Measurements from ENCODE around the gene C5. TPM values are rescaled to one million over a fixed set of nuclear protein-coding genes. Genes with fewer than 3 reads are reported as not detected.

C5 gene
- total and polyA plus RNA-seq, 9 of the 15 experiments (the other 6 are each of a cell fraction or from before 2014, with no cell fraction given) = 0.08 to 0.91 (median 0.42) TPM

DNA sequence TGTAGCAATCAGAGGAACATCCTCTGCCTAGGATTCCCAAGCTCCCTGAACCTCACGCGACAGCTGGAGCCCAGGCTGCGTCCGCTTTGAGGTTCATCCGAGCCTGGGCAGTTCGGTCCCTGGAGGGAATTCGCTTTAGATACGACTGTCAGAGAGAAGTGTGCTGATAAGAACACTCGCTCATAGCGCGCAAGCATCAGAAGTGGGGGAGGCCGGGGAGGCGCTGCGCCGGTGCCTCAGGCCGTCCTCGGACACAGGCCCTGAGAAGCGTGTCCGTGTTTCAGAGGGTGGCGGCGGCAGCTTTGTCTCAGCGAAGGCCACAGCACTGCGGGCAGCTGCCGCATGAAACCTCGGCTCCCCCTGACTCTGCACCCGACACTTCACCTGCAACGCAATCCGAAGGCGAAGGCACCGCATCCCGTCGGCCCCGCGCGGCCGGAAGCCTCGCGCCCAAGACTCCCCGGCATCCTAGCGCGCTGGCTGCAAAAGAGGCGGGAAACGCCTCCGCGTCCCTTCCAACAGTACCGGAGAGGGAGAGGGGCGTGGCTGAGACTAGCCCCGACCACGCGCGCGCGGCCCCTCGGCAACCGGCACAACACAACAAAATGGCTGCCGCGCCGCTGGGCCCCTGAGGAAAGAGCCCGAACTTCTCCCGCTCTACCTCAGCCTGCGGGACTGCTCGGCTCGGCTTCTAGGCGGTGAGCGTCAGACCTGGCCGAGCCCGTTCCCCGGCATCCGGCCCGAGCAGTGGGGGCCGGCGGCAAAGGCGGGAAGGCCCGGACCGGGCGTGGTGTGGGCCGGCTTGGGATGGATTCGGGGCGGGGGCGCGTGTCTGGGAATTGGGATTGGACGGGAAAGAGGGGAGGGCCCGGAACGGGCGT lies 24.5 kb upstream of the C5 start, which contains the start of gene CNTRL (continued):
- TF ChIP-seq, protein P1, sequence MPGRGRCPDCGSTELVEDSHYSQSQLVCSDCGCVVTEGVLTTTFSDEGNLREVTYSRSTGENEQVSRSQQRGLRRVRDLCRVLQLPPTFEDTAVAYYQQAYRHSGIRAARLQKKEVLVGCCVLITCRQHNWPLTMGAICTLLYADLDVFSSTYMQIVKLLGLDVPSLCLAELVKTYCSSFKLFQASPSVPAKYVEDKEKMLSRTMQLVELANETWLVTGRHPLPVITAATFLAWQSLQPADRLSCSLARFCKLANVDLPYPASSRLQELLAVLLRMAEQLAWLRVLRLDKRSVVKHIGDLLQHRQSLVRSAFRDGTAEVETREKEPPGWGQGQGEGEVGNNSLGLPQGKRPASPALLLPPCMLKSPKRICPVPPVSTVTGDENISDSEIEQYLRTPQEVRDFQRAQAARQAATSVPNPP (IDR thresholded peaks at IDR 0.05; ENCODE audit: borderline replicate concordance, insufficient read depth, insufficient read length) = no peak
- TF ChIP-seq STAG1 (CRISPR knock-in tag; IDR thresholded peaks at IDR 0.05; ENCODE audit: borderline replicate concordance) = no peak
- no peak for TF ChIP-seq MYNN (IDR thresholded peaks at IDR 0.05)
- TF ChIP-seq MYNN (CRISPR knock-in tag; IDR thresholded peaks at IDR 0.05) = no peak
- no peak for TF ChIP-seq POU5F1 (IDR thresholded peaks at IDR 0.05; ENCODE audit: borderline replicate concordance, low read depth, low read length, partially characterized antibody)
- no peak for TF ChIP-seq ZNF41 (CRISPR knock-in tag; conservative IDR thresholded peaks at IDR 0.05)
- TF ChIP-seq CC2D1A (IDR thresholded peaks at IDR 0.05) = peak; percentile 11; the same call in 1 of the 2 replicates
- TF ChIP-seq, protein P2, sequence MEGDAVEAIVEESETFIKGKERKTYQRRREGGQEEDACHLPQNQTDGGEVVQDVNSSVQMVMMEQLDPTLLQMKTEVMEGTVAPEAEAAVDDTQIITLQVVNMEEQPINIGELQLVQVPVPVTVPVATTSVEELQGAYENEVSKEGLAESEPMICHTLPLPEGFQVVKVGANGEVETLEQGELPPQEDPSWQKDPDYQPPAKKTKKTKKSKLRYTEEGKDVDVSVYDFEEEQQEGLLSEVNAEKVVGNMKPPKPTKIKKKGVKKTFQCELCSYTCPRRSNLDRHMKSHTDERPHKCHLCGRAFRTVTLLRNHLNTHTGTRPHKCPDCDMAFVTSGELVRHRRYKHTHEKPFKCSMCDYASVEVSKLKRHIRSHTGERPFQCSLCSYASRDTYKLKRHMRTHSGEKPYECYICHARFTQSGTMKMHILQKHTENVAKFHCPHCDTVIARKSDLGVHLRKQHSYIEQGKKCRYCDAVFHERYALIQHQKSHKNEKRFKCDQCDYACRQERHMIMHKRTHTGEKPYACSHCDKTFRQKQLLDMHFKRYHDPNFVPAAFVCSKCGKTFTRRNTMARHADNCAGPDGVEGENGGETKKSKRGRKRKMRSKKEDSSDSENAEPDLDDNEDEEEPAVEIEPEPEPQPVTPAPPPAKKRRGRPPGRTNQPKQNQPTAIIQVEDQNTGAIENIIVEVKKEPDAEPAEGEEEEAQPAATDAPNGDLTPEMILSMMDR (IDR thresholded peaks at IDR 0.05 in 2 of 3, conservative IDR thresholded peaks at IDR 0.05 in 1 of 3; ENCODE audit: insufficient read depth in 2 of 3, low read depth in 1 of 3, low read length in 3 of 3) = no peak
- TF ChIP-seq, protein P3, sequence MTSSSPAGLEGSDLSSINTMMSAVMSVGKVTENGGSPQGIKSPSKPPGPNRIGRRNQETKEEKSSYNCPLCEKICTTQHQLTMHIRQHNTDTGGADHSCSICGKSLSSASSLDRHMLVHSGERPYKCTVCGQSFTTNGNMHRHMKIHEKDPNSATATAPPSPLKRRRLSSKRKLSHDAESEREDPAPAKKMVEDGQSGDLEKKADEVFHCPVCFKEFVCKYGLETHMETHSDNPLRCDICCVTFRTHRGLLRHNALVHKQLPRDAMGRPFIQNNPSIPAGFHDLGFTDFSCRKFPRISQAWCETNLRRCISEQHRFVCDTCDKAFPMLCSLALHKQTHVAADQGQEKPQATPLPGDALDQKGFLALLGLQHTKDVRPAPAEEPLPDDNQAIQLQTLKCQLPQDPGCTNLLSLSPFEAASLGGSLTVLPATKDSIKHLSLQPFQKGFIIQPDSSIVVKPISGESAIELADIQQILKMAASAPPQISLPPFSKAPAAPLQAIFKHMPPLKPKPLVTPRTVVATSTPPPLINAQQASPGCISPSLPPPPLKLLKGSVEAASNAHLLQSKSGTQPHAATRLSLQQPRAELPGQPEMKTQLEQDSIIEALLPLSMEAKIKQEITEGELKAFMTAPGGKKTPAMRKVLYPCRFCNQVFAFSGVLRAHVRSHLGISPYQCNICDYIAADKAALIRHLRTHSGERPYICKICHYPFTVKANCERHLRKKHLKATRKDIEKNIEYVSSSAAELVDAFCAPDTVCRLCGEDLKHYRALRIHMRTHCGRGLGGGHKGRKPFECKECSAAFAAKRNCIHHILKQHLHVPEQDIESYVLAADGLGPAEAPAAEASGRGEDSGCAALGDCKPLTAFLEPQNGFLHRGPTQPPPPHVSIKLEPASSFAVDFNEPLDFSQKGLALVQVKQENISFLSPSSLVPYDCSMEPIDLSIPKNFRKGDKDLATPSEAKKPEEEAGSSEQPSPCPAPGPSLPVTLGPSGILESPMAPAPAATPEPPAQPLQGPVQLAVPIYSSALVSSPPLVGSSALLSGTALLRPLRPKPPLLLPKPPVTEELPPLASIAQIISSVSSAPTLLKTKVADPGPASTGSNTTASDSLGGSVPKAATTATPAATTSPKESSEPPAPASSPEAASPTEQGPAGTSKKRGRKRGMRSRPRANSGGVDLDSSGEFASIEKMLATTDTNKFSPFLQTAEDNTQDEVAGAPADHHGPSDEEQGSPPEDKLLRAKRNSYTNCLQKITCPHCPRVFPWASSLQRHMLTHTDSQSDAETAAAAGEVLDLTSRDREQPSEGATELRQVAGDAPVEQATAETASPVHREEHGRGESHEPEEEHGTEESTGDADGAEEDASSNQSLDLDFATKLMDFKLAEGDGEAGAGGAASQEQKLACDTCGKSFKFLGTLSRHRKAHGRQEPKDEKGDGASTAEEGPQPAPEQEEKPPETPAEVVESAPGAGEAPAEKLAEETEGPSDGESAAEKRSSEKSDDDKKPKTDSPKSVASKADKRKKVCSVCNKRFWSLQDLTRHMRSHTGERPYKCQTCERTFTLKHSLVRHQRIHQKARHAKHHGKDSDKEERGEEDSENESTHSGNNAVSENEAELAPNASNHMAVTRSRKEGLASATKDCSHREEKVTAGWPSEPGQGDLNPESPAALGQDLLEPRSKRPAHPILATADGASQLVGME (CRISPR knock-in tag; IDR thresholded peaks at IDR 0.05) = 0 out of 2 replicates have a peak, but pooled peaks have one; percentile 59
- TF ChIP-seq, protein P4, sequence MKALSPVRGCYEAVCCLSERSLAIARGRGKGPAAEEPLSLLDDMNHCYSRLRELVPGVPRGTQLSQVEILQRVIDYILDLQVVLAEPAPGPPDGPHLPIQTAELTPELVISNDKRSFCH (CRISPR knock-in tag; IDR thresholded peaks at IDR 0.05) = no peak
- TF ChIP-seq, protein P4 (tag; IDR thresholded peaks at IDR 0.05) = peak; percentile 96
- peak; percentile 31; the same call in 1 of the 2 replicates for TF ChIP-seq DPF2 (IDR thresholded peaks at IDR 0.05)
- TF ChIP-seq, protein P5, sequence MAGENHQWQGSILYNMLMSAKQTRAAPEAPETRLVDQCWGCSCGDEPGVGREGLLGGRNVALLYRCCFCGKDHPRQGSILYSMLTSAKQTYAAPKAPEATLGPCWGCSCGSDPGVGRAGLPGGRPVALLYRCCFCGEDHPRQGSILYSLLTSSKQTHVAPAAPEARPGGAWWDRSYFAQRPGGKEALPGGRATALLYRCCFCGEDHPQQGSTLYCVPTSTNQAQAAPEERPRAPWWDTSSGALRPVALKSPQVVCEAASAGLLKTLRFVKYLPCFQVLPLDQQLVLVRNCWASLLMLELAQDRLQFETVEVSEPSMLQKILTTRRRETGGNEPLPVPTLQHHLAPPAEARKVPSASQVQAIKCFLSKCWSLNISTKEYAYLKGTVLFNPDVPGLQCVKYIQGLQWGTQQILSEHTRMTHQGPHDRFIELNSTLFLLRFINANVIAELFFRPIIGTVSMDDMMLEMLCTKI (IDR thresholded peaks at IDR 0.05; ENCODE audit: partially characterized antibody) = no peak
- TF ChIP-seq ZZZ3 (IDR thresholded peaks at IDR 0.05) = no peak; the same call in 1 of the 2 replicates
- no peak for TF ChIP-seq MYBL2 (IDR thresholded peaks at IDR 0.05; ENCODE audit: low read depth)
- TF ChIP-seq MYBL2 (CRISPR knock-in tag; IDR thresholded peaks at IDR 0.05; ENCODE audit: borderline replicate concordance) = no peak
